Hepatocyte (in vitro differentiated cells): ENCODE measurements around the gene N4BP2L2. TPM values are rescaled to one million over a fixed set of nuclear protein-coding genes. Genes with fewer than 3 reads are reported as not detected.

Source experiments
- DNase-seq: peaks from one replicate; pipeline ENCODE4 v3.0.0-alpha.2; 2016; ENCODE audit warnings: low spot score
- H2AFZ ChIP-seq: fragments of 200-600 bp; sonication (generic); 2 replicates; pipeline ENCODE4 v1.6.0; 2016; ENCODE audit warnings: antibody characterized with exemption, mild to moderate bottlenecking
- H3K27ac ChIP-seq: fragments of 200-600 bp; sonication (generic); 2 replicates; pipeline ENCODE4 v1.5.1; 2016; ENCODE audit warnings: mild to moderate bottlenecking
- H3K27me3 ChIP-seq: fragments of 200-600 bp; sonication (generic); 2 replicates; pipeline ENCODE4 v1.6.1; 2016
- H3K36me3 ChIP-seq: fragments of 200-600 bp; sonication (generic); replicated peaks from 2 replicates; pipeline ENCODE4 v1.5.1; 2016; ENCODE audit warnings: low read depth; ENCODE audit not compliant: insufficient read depth
- H3K4me1 ChIP-seq: fragments of 200-600 bp; sonication (generic); 2 replicates; pipeline ENCODE4 v1.5.1; 2016; ENCODE audit warnings: mild to moderate bottlenecking, moderate library complexity; ENCODE audit not compliant: insufficient read depth
- H3K4me2 ChIP-seq: fragments of 200-600 bp; sonication (generic); 2 replicates; pipeline ENCODE4 v1.6.0; 2016
- H3K4me3 ChIP-seq: fragments of 200-600 bp; sonication (generic); 2 replicates; pipeline ENCODE4 v1.5.1; 2016; ENCODE audit warnings: mild to moderate bottlenecking
- H3K79me2 ChIP-seq: fragments of 200-600 bp; sonication (generic); 2 replicates; pipeline ENCODE4 v1.6.0; 2017; ENCODE audit warnings: mild to moderate bottlenecking
- H3K9me2 ChIP-seq: fragments of 200-600 bp; sonication (generic); replicated peaks from 2 replicates; pipeline ENCODE4 v1.6.0; 2017; ENCODE audit warnings: mild to moderate bottlenecking; ENCODE audit not compliant: insufficient read depth
- H3K9me3 ChIP-seq: fragments of 200-600 bp; sonication (generic); 2 replicates; pipeline ENCODE4 v1.5.1; 2016; ENCODE audit warnings: low read depth, mild to moderate bottlenecking
- H4K20me1 ChIP-seq: fragments of 200-600 bp; sonication (generic); 2 replicates; pipeline ENCODE4 v1.6.0; 2016; ENCODE audit warnings: mild to moderate bottlenecking; ENCODE audit not compliant: insufficient read depth, poor library complexity, severe bottlenecking
- EZH2 ChIP-seq: fragments of 200-600 bp; sonication (generic); IDR thresholded peaks from 2 replicates; pipeline ENCODE4 v1.6.1; 2016; ENCODE audit warnings: antibody characterized with exemption, mild to moderate bottlenecking, borderline replicate concordance
- EZH2phosphoT487 ChIP-seq: fragments of 200-600 bp; sonication (generic); IDR thresholded peaks from one replicate; pipeline ENCODE4 v1.6.1; 2018; ENCODE audit warnings: antibody characterized with exemption, mild to moderate bottlenecking, low read depth, moderate library complexity; ENCODE audit not compliant: unreplicated experiment, severe bottlenecking
- WGBS: methylation state at CpG from one replicate; pipeline ENCODE4 v1.1.6; 2016; ENCODE audit warnings: low lambda C conversion rate; ENCODE audit errors: missing lambda C conversion rate; 5-methylcytosine and 5-hydroxymethylcytosine counted together
- polyA plus RNA-seq: library from polyadenylated mRNA; unstranded; fragments of >200 nt; fragmentation: Nextera tagmentation; extraction: Ambion mirVana; gene quantifications from 2 replicates; pipeline ENCODE4 v1.2.1, GENCODE V29; 2016
- total RNA-seq: library from RNA; depleted of rRNA; stranded (reverse); fragments of >200 nt; gene quantifications from 2 replicates; pipeline ENCODE4 v1.2.3, GENCODE V29; 2014
- TF ChIP-seq, protein P1 (sequence below): fragments of 200-600 bp; sonication (generic); IDR thresholded peaks from 2 replicates; pipeline ENCODE4 v1.5.1; 2016; ENCODE audit warnings: antibody characterized with exemption, mild to moderate bottlenecking; ENCODE audit not compliant: poor library complexity

Gene N4BP2L2
- total and polyA plus RNA-seq, 2 experiments from 2014 or later = 102 to 138 TPM

DNA sequence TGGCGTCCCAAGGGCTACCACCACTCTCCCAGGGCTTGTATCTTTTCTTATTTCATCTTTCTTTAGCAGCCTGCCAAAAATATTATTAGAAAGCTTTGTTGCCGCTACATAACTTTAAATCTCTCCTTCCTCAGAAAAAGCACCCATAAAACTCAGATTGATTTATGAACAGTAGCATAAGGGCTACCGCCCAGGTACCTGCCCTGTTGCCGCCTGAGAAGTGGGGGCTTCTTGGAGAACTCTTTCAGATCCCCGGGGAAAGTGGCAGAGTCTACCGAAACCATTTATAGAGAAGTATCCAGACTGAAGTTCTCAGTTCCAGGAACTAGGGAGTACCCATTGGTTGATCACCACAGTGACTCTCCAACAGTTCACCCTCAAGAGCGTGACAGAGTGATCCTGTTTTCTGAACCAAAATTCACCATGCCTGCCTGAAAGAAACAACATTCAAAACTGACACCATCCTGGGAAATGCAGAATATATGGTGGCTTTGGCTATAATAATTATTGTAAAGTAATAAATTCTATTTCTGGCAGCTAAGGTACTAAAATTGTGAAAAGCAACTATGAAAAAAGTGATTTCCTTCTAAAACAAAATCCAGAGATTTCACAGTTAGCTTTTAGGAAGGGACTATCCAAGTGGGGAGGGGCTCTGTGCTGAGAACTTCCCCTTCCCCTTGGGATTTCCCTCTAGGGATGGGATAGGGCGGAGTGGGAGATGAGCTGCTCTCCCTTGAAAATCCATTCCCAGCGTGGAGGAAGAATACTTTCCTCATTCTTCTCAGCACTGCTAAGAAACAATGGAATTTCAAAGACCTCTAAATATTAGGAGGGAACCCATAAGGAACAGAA is 109.8 kb downstream of the N4BP2L2 start:
- no peak for DNase-seq
- Histone ChIP-seq H3K9me3 (no peaks in the 10 kb centered on the region), H3K79me2 (peaks cover 10% of the 10 kb centered on the region), H4K20me1 (no peaks in the 10 kb centered on the region), H3K4me2 (peak overlapping the region; percentile 98), H3K9me2 (no peaks in the 10 kb centered on the region), H3K4me3 (peak overlapping the region; percentile 87), H3K36me3 (no peaks in the 10 kb centered on the region), H3K27ac (peak overlapping the region; percentile 88), H3K27me3 (no peaks in the 10 kb centered on the region), H2AFZ (peak overlapping the region; percentile 61), H3K4me1 (peaks cover 15% of the 10 kb centered on the region)
- TF ChIP-seq EZH2 (no peak), EZH2phosphoT487 (no peak)
- TF ChIP-seq, protein P1, sequence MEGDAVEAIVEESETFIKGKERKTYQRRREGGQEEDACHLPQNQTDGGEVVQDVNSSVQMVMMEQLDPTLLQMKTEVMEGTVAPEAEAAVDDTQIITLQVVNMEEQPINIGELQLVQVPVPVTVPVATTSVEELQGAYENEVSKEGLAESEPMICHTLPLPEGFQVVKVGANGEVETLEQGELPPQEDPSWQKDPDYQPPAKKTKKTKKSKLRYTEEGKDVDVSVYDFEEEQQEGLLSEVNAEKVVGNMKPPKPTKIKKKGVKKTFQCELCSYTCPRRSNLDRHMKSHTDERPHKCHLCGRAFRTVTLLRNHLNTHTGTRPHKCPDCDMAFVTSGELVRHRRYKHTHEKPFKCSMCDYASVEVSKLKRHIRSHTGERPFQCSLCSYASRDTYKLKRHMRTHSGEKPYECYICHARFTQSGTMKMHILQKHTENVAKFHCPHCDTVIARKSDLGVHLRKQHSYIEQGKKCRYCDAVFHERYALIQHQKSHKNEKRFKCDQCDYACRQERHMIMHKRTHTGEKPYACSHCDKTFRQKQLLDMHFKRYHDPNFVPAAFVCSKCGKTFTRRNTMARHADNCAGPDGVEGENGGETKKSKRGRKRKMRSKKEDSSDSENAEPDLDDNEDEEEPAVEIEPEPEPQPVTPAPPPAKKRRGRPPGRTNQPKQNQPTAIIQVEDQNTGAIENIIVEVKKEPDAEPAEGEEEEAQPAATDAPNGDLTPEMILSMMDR = no peak
- WGBS = 80% methylated on average over 9 of the region's 9 CpGs

DNA sequence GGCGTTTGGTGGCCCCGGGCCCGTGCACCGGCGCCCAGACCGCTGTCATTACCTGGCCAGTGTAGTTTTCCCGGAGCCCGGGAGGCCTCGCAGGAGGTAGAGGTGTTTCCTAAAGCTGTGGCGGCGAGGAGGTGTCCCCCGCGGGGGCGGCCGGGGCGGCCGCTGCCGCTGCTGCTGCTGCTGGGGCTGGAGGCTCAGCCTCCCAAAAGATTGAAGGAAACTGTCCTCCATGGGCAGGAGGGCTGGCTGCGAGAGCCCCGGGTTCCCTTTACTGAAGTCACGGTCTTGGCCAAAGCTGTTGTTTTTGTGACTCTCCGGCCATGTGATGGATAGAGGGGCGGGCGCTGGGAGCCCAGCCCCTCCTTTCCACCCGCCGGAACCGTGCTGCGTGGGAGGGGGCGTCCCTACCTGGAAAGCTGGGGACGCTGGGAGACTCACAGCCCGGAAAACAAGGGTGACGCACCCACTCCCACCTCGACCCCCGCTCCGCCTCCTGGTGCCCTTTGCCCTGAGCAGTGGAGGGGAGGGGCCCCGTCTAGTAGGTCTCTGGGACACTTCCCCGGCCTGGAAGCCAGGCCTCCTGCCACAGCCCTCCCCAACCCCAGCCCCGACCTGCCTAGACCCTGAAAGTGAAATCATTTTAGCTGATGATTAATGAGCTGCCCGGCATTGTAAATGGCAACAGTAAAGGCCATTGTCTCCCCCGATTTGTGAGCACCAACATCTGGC is 110.6 kb downstream of the N4BP2L2 start, which contains the start of gene N4BP2L1:
N4BP2L1 (minus strand) TSS at position 279 of the 729 bp plus-strand sequence; CDS start at position 231, 48 bp downstream.
- H3K9me2 ChIP-seq = no peaks in the 10 kb centered on the region
- peak within 1 kb of the TSS; percentile 98 for H3K4me2 ChIP-seq
- no peaks in the 10 kb centered on the region for H3K36me3 ChIP-seq
- H3K4me3 ChIP-seq = peak within 1 kb of the TSS; percentile 87
- H3K4me1 ChIP-seq = peaks cover 15% of the 10 kb centered on the region
- WGBS = 3% methylated on average over 25 of the region's 40 CpGs
- no peaks in the 10 kb centered on the region for H3K9me3 ChIP-seq
- H2AFZ ChIP-seq = peak within 1 kb of the TSS; percentile 61
- H3K27me3 ChIP-seq = no peaks in the 10 kb centered on the region
- peak within 1 kb of the TSS; percentile 88 for H3K27ac ChIP-seq
- peak; percentile 79 for DNase-seq
- no peak for TF ChIP-seq EZH2phosphoT487
- no peak for TF ChIP-seq EZH2
- TF ChIP-seq, protein P1 = no peak
- peaks cover 10% of the 10 kb centered on the region for H3K79me2 ChIP-seq
- H4K20me1 ChIP-seq = no peaks in the 10 kb centered on the region

- Histone ChIP-seq H3K27me3 (no peaks in the 10 kb centered on the region), H4K20me1 (no peaks in the 10 kb centered on the region), H3K9me3 (no peaks in the 10 kb centered on the region), H3K4me3 (peak overlapping the region; percentile 87), H3K36me3 (no peaks in the 10 kb centered on the region), H3K4me2 (peak overlapping the region; percentile 98), H2AFZ (peak overlapping the region; percentile 61), H3K79me2 (peaks cover 10% of the 10 kb centered on the region), H3K9me2 (no peaks in the 10 kb centered on the region), H3K4me1 (peaks cover 15% of the 10 kb centered on the region), H3K27ac (peak overlapping the region; percentile 88)
- peak; percentile 47 for DNase-seq
- TF ChIP-seq EZH2 (no peak), EZH2phosphoT487 (no peak)
- TF ChIP-seq, protein P1 = no peak
- 6% methylated on average over 39 of the region's 90 CpGs for WGBS
These were observed 111.4 kb downstream of the N4BP2L2 start for GRCh38 chr13:32426990-32427851.
